A172 (cell line): ENCODE results near the gene FUT4. TPM values are rescaled to one million over a fixed set of nuclear protein-coding genes. Genes with fewer than 3 reads are reported as not detected.

ENCODE experiments used
- total RNA-seq: library from RNA; depleted of rRNA; stranded (reverse); fragments of >200 nt; shearing (Covaris generic); gene quantifications from 2 replicates; pipeline ENCODE4 v1.2.3, GENCODE V29; 2014; rRNA removed

The FUT4 gene
- total RNA-seq, 1 experiment from 2014 or later = 1.00 TPM

Other genes with a start within 250 kb of the FUT4 start
- gene IZUMO1R, start 239.3 kb upstream of the FUT4 start, total RNA-seq = not detected in 2 replicates
- not detected in 2 replicates for gene GPR83, start 142.5 kb upstream of the FUT4 start, total RNA-seq
- gene MRE11, start 50.1 kb upstream of the FUT4 start, total RNA-seq = 12.6 and 27.0 TPM in 2 replicates
- gene ANKRD49, start 49.9 kb upstream of the FUT4 start, total RNA-seq = 13.2 and 22.7 TPM in 2 replicates
- gene C11orf97, start 31.5 kb upstream of the FUT4 start, total RNA-seq = not detected in 2 replicates
- gene PIWIL4, start 23.4 kb downstream of the FUT4 start, total RNA-seq = 0.24 and 3.2 TPM in 2 replicates
- 10.8 and 12.2 TPM in 2 replicates for gene AMOTL1, start 224.4 kb downstream of the FUT4 start, total RNA-seq